Mammary epithelial cell (primary cell): ENCODE data around the gene HPCAL1.

Source experiments
- CTCF ChIP-seq, 2 donors: IDR thresholded peaks in 1 of 2; conservative IDR thresholded peaks in 1 of 2; 2 replicates each; pipeline ENCODE4 v1.5.1; 2011 to 2012; ENCODE audit warnings: inconsistent platforms in 2 of 2, low read length in 2 of 2, mild to moderate bottlenecking in 2 of 2, control low read depth in 1 of 2, low read depth in 1 of 2; ENCODE audit not compliant: insufficient read depth in 1 of 2; ENCODE audit errors: extremely low read depth in 1 of 2
- EZH2 ChIP-seq: IDR thresholded peaks from 2 replicates; pipeline ENCODE4 v1.6.1; 2012; ENCODE audit warnings: low read length, inconsistent platforms, borderline replicate concordance

GRCh38 chr2:10452956-10453904 lies 150.5 kb downstream of the HPCAL1 start:
- TF ChIP-seq CTCF (conservative IDR thresholded peaks at IDR 0.05 in 1 of 2, IDR thresholded peaks at IDR 0.05 in 1 of 2; ENCODE audit: extremely low read depth in 1 of 2, insufficient read depth in 1 of 2, low read depth in 1 of 2, low read length in 2 of 2) (no peak), EZH2 (no peak)
